Endometrial microvascular endothelial cells (primary cell): ENCODE measurements around the gene PPT1. TPM values are rescaled to one million over a fixed set of nuclear protein-coding genes. Genes with fewer than 3 reads are reported as not detected.
"Not testable (repeated sequence)": the region's sequence is repeated elsewhere in the genome, so short reads cannot be mapped to it uniquely, and the experiment has no call there.

ENCODE experiments used
- in situ Hi-C: cut with HindIII; loops from 2 replicates; pipeline ENCODE4 v1.10.0; 2017; ENCODE audit warnings: low sequenced_read_pairs, low pct_unique_long_range_greater_than_20kb; ENCODE audit errors: inconsistent ontology term
- total RNA-seq: library from RNA; depleted of rRNA; stranded (reverse); fragments of >200 nt; gene quantifications from one replicate; pipeline ENCODE4 v1.2.3, GENCODE V29; 2015; ENCODE audit errors: inconsistent ontology term

The PPT1 gene
- total RNA-seq, 1 donor from 2014 or later = 108 TPM

GRCh38 chr1:40094466-40095110 lies 2.5 kb downstream of the PPT1 start:
- in situ Hi-C loops = no loop called here

- in situ Hi-C loops = no loop called here
These were observed 4.1 kb downstream of the PPT1 start for GRCh38 chr1:40092706-40093639.

DNA sequence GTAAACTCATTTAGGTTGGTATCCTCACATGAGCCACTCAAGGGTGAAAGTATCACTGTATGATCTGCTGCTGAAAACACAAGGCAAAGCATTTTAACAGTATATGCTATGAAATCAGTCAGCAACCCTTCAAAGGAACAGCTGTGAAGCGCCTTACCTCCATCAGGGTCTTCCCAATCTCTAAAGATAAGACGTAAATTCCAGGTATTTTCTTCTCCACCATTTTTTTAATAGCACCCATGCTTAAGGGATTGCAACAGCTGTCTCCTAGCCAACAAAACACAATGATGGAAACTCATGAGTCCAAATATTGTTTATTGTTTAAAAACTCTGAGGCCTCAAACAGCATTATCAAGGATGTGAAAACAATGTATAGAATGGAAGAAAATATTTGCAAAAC lies 4.8 kb downstream of the PPT1 start:
- in situ Hi-C loops = no loop called here

- in situ Hi-C loops = no loop called here
These were observed 6.2 kb downstream of the PPT1 start for GRCh38 chr1:40090652-40091355.

DNA sequence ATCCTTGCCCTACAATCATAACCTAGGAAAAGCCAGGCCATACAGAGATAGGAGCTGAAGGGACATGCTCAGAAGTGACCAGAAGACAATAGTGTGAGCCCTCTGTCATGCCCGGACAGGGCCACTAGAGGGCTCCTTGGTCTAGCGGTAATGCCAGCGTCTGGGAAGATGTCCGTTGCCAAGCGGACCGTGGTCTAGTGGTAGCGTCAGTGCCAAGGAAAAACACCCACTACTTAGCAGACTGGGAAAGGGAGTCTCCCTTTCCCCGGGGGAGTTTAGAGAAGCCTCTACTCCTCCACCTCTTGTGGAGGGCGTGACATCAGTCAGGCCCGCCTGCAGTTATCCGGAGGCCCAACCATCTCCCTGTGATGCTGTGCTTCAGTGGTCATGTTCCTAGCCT lies 12.3 kb downstream of the PPT1 start:
- in situ Hi-C loops = not testable (repeated sequence)

- in situ Hi-C loops = no loop called here
These were observed 15.2 kb downstream of the PPT1 start for GRCh38 chr1:40081871-40082270.

DNA sequence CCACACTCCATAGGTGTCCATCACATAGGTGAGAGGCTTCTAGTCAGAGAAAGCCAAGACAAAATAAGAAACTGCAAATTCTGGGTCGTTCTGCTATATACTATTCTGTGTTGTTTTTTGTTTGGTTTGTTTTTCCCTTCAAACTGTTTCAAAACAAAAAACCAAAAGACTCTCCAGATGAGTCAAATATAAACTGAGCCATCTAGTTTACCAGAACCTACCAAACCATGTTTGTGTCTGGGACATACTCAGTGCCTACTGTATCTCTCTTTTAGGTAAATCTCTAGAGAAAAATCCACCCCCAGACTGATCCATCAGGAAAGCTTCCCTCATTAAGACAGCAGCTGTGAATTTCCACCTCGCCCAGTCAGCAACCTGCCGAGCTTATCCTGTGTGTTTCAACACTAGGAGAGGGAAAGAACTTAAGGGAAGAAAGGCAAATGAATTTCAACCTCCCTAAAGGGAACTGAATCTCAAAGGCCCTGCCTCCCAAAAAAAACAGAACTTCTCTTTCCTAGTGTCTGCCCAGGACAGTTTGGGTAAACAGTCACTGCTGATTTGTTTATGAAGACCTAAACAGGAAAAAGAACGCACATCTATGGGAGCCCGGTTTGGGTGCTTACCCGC lies 17.2 kb downstream of the PPT1 start:
- in situ Hi-C loops = no loop called here

- in situ Hi-C loops = no loop called here
These were observed 18.3 kb downstream of the PPT1 start for GRCh38 chr1:40078512-40079333.

- in situ Hi-C loops = no loop called here
These were observed 20.1 kb downstream of the PPT1 start for GRCh38 chr1:40076895-40077312.

- in situ Hi-C loops = no loop called here
These were observed 21.8 kb downstream of the PPT1 start for GRCh38 chr1:40075266-40075665.

DNA sequence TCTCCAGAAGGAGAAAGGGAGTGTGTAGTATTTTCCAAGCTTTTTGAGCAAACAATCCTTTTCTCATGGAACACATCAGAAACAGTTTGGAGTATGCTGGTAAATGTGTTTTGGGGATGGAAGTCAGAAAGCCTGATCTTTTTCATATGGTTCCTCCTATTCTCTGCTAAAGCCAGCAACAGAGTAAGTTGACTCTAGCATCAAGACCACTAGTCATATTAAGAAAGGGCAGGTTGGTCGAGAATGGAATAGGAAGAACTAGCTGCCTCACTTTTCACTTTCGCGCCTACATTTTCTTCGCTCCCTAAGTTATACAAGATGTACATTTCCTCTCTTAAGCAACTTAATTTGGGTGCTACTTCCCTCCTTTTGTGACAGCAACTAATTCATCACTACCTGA lies 24.0 kb downstream of the PPT1 start:
- in situ Hi-C loops = no loop called here

DNA sequence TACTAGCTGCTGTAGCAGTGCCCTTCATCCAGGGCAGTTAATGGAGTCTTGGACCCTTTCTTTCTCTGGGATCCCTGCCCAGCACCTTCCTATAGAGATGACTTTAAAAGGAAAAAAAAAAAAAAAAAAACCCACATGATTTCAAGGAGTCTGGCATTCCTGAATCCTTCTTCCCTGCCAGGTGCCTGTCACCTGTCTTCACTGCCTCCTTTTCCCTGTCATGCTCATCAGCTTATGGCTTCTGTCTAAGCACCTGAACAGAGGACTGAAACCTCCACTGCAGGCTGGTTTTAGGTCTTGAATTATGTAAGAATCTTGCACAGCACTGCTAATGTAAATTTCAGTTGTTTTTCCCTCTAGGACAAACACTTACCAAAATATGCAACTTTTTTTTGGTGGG lies 24.9 kb downstream of the PPT1 start:
- in situ Hi-C loops = no loop called here

- in situ Hi-C loops = no loop called here
These were observed 29.2 kb downstream of the PPT1 start for GRCh38 chr1:40067851-40068250.

DNA sequence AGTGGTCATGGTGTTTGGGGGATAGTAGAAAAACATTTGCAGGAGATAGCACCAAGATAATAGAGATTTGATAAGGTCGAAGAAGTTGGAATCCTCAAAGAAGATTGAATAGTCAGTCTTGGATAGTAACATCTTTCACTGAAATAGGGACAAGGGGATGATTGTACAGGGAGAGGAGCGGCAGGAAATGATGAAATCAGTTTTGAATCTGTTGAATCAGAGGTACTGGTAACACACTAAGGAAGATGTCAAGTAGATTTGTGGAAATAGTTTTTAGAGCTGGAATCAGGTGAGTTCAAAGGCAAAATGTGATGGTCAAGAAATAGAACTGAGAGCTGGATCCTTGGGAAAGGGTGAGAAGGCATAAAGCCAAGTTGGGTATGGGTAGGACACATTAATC lies 30.0 kb downstream of the PPT1 start:
- in situ Hi-C loops = no loop called here

- in situ Hi-C loops = no loop called here
These were observed 32.1 kb downstream of the PPT1 start for GRCh38 chr1:40064797-40065499.

- in situ Hi-C loops = no loop called here
These were observed 36.9 kb downstream of the PPT1 start for GRCh38 chr1:40059960-40060750.

DNA sequence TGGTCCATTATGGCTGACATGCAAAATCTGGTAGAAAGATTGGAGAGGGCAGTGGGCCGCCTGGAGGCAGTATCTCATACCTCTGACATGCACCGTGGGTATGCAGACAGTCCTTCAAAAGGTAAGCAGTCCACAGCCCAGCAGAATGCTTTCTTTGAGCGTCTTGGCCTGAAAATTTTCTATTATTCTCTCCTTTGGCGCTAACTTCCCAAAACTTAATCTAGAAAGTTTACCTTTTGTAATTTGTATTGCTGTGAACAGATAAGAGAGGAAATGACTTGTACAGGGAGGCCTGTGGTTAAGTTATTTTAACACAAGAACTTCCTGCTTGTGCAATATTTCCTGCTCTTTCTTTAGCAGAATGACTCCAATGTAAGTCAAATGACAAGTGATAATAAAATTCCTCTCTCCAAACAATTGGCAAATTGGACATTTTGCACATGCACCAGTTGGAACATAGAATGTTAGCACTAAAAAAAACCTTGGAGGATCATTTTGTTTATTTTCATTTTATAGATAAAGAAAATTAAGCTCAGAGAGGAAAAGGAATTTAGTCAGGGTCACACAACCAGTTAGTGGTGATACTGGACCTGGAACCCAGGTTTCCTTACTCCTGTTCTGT lies 37.6 kb downstream of the PPT1 start:
- in situ Hi-C loops = no loop called here
